Smooth muscle cell (in vitro differentiated cells): ENCODE results near the gene HDAC4. TPM values are rescaled to one million over a fixed set of nuclear protein-coding genes. Genes with fewer than 3 reads are reported as not detected.

Experiments used
- DNase-seq: peaks from one replicate; lab custom pipeline; 2025; ENCODE audit not compliant: unreplicated experiment; lab: John Stamatoyannopoulos, UW
- H2AFZ ChIP-seq: fragments of 200-600 bp; sonication (generic); 2 replicates; pipeline ENCODE4 v1.6.0; 2016; ENCODE audit warnings: antibody characterized with exemption, low read depth, mild to moderate bottlenecking
- H3F3A ChIP-seq: fragments of 200-600 bp; sonication (generic); 2 replicates; pipeline ENCODE4 v1.6.0; 2017; ENCODE audit warnings: antibody characterized with exemption, low read depth
- H3K27ac ChIP-seq: fragments of 200-600 bp; sonication (generic); 2 replicates; pipeline ENCODE4 v1.5.1; 2016; ENCODE audit warnings: low read depth, mild to moderate bottlenecking
- H3K27me3 ChIP-seq: fragments of 200-600 bp; sonication (generic); 2 replicates; pipeline ENCODE4 v1.6.1; 2016; ENCODE audit warnings: low read depth, mild to moderate bottlenecking
- H3K36me3 ChIP-seq: fragments of 200-600 bp; sonication (generic); 2 replicates; pipeline ENCODE4 v1.5.1; 2016; ENCODE audit warnings: low read depth
- H3K4me1 ChIP-seq: fragments of 200-600 bp; sonication (generic); 2 replicates; pipeline ENCODE4 v1.5.1; 2016; ENCODE audit warnings: low read depth
- H3K4me2 ChIP-seq: fragments of 200-600 bp; sonication (generic); 2 replicates; pipeline ENCODE4 v1.6.0; 2016; ENCODE audit warnings: mild to moderate bottlenecking
- H3K4me3 ChIP-seq: fragments of 200-600 bp; sonication (generic); 2 replicates; pipeline ENCODE4 v1.5.1; 2016; ENCODE audit warnings: mild to moderate bottlenecking
- H3K79me2 ChIP-seq: fragments of 200-600 bp; sonication (generic); 2 replicates; pipeline ENCODE4 v1.6.0; 2016; ENCODE audit warnings: low read depth, mild to moderate bottlenecking
- H3K9ac ChIP-seq: fragments of 200-600 bp; sonication (generic); 2 replicates; pipeline ENCODE4 v1.6.0; 2016; ENCODE audit warnings: low read depth
- H3K9me3 ChIP-seq: fragments of 200-600 bp; sonication (generic); replicated peaks from 2 replicates; pipeline ENCODE4 v1.5.1; 2016; ENCODE audit warnings: low read depth
- H4K20me1 ChIP-seq: fragments of 200-600 bp; sonication (generic); 2 replicates; pipeline ENCODE4 v1.6.0; 2016; ENCODE audit warnings: low read depth
- WGBS: methylation state at CpG from one replicate; pipeline ENCODE4 v1.1.7; 2016; ENCODE audit warnings: low lambda C conversion rate; 5-methylcytosine and 5-hydroxymethylcytosine counted together
- polyA plus RNA-seq: library from polyadenylated mRNA; unstranded; fragments of >200 nt; fragmentation: Nextera tagmentation; extraction: Ambion mirVana; gene quantifications from 2 replicates; pipeline ENCODE4 v1.2.1, GENCODE V29; 2016
- total RNA-seq: library from RNA; depleted of rRNA; stranded (reverse); fragments of >200 nt; gene quantifications from 2 replicates; pipeline ENCODE4 v1.2.3, GENCODE V29; 2014
- TF ChIP-seq, protein P1 (sequence below): fragments of 200-600 bp; sonication (generic); IDR thresholded peaks from 2 replicates; pipeline ENCODE4 v1.5.1; 2017; ENCODE audit warnings: borderline replicate concordance, mild to moderate bottlenecking, antibody characterized with exemption; ENCODE audit not compliant: insufficient read depth, poor library complexity, severe bottlenecking

The HDAC4 gene
- total and polyA plus RNA-seq, 2 experiments from 2014 or later = 6.2 to 35.7 TPM

DNA sequence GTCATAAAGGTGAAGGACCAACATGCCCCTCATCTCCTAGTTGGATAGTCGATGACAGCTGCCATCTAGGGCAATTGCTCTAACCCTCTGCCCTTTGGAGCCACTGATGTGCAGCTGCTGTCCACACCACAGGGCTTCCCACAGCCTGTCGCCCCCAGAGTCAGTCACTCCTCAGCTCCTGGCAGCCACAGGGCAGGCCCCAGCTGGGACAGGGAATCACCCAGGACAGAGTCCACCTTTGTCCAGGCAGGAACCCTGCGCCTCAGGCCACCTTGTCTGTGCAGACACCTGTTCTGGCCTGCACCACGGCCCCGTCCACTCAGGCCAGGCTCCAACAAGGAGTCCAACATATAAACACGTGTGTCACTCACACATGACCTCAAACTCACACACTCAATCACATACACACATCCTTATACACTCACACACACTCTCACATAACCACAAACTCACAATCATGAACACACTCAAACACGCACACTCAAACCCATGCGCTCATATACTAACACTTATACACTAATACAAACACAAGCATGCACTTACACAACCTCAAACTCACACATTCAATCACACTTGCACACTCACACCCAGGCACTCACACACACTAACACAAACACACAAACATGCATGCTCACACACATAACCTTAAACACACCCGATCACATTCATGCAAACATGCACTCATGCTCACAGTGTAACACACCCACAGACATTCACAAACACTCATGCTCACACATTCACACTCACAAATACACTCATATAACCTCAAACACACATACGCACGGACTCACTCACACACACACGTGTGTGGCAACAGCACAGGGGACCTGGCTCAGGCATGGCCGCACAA is 29.7 kb downstream of the HDAC4 start:
- TF ChIP-seq, protein P1, sequence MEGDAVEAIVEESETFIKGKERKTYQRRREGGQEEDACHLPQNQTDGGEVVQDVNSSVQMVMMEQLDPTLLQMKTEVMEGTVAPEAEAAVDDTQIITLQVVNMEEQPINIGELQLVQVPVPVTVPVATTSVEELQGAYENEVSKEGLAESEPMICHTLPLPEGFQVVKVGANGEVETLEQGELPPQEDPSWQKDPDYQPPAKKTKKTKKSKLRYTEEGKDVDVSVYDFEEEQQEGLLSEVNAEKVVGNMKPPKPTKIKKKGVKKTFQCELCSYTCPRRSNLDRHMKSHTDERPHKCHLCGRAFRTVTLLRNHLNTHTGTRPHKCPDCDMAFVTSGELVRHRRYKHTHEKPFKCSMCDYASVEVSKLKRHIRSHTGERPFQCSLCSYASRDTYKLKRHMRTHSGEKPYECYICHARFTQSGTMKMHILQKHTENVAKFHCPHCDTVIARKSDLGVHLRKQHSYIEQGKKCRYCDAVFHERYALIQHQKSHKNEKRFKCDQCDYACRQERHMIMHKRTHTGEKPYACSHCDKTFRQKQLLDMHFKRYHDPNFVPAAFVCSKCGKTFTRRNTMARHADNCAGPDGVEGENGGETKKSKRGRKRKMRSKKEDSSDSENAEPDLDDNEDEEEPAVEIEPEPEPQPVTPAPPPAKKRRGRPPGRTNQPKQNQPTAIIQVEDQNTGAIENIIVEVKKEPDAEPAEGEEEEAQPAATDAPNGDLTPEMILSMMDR = no peak
- 98% methylated on average over 12 of the region's 13 CpGs for WGBS

DNA sequence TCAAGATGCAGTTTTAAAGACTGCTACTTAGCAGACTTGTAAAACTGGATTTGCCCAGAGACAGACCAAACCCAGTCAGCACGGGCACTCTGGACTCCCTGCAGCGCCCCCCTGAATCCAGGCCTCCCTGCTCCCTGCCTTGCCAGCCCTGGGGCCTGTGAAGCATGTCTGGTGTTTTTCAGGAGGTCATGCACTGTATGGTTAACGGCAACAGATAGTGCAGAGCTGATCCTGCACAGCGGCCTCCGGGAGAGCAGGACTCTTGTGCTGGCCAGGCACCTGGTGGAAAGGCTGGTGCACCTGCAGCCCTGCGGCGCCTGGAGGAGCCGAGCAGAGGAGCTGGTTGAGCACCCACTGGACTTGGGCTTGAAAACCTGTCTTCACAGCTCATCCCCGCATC is 30.4 kb downstream of the HDAC4 start:
- Histone ChIP-seq H3K4me1 (no peaks in the 10 kb centered on the region), H3K9me3 (no peaks in the 10 kb centered on the region), H3K9ac (no peak overlapping the region), H3K27ac (no peak overlapping the region), H3K4me2 (no peak overlapping the region), H3K36me3 (no peaks in the 10 kb centered on the region), H3K79me2 (peaks cover 14% of the 10 kb centered on the region), H4K20me1 (peaks cover 93% of the 10 kb centered on the region), H3F3A (no peaks in the 10 kb centered on the region), H3K27me3 (no peaks in the 10 kb centered on the region), H3K4me3 (no peak overlapping the region), H2AFZ (no peak overlapping the region)
- 85% methylated on average over 9 of the region's 9 CpGs for whole genome bisulfite sequencing
- TF ChIP-seq, protein P1 = no peak
- DNase-seq = no peak

More for the DNA sequence above, 29.7 kb downstream of the HDAC4 start:
- H2AFZ ChIP-seq = no peak overlapping the region
- peaks cover 92% of the 10 kb centered on the region for H4K20me1 ChIP-seq
- no peak overlapping the region for H3K27ac ChIP-seq
- H3K4me3 ChIP-seq = no peak overlapping the region
- peaks cover 8% of the 10 kb centered on the region for H3K79me2 ChIP-seq
- no peaks in the 10 kb centered on the region for H3K9me3 ChIP-seq
- no peaks in the 10 kb centered on the region for H3K27me3 ChIP-seq
- H3F3A ChIP-seq = no peaks in the 10 kb centered on the region
- H3K4me1 ChIP-seq = no peaks in the 10 kb centered on the region
- DNase-seq = no peak
- no peaks in the 10 kb centered on the region for H3K36me3 ChIP-seq
- no peak overlapping the region for H3K9ac ChIP-seq
- no peak overlapping the region for H3K4me2 ChIP-seq

DNA sequence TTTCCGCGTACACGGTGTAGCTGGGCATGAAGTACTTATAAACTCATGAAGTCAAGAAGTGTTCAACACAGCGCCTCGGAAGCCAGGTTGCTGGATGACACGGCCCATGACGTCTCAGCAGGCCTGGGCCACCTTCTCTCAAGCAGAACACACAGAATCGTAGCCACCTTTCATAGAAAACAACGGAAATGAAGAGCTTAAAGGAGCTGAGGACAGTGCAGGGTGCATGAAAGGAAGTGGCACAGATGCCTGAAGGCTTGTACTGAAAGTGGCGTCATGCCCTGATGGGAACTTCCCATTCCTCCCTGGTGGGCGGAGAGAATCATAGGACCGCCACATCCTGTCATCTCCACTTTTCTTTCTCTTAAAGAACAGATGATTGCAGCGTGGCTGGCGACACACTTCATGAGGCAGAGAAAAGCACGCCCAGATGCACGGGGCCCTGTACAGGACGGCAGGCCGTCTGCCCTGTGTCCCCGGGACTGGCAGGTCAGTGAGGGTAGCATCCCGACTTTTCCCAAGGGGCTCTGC is 31.1 kb downstream of the HDAC4 start:
- no peak overlapping the region for H3K9ac ChIP-seq
- H3K9me3 ChIP-seq = no peaks in the 10 kb centered on the region
- DNase-seq = no peak
- no peaks in the 10 kb centered on the region for H3F3A ChIP-seq
- H2AFZ ChIP-seq = no peak overlapping the region
- 93% methylated on average over 20 of the region's 20 CpGs for WGBS
- no peaks in the 10 kb centered on the region for H3K36me3 ChIP-seq
- no peak overlapping the region for H3K4me2 ChIP-seq
- TF ChIP-seq, protein P1 = no peak
- H3K27me3 ChIP-seq = no peaks in the 10 kb centered on the region
- no peak overlapping the region for H3K27ac ChIP-seq
- H3K79me2 ChIP-seq = peaks cover 20% of the 10 kb centered on the region
- peaks cover 93% of the 10 kb centered on the region for H4K20me1 ChIP-seq
- H3K4me1 ChIP-seq = no peaks in the 10 kb centered on the region
- no peak overlapping the region for H3K4me3 ChIP-seq
